ENCODE data around the gene METTL26.

METTL26 gene

DNA sequence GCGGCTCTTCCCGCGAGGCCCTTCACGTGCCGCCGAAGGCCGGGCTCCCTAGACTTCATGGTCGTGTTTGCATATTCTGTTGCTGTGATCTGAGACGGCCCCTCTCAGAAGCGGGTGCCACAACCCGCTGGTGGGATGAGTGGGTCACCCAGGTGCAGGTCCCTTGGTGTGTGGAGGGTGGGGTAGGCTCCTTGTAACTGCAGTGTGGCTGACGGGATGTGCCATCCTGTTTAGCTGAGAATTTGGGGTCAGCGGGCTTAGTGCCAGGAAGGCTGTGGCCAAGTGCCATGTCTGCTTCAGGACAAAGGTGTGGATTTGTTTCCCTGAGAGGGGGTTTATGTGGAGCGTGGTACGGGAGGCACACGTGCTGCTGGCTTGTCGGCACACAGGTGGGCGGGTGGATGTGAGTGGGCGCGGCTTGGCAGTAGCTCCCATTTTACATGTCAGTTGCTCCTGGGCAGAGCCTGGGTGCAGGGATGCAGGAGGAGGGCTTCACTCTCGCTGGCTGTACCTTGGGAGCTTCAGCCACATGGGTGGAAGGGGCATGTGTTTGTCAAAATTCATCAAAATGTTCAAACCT lies 14.5 kb downstream of the METTL26 start:
- Histone ChIP-seq H3K4ac (ENCODE audit: low read depth, low read length) (no peak overlapping the region), H3K27ac (ENCODE audit: low read depth, low read length) (no peak overlapping the region), H3K9ac (ENCODE audit: low read length) (no peak overlapping the region), H2AK5ac (ENCODE audit: low read length) (no peak overlapping the region), H3K4me3 (ENCODE audit: low read length) (no peak overlapping the region), H3K79me2 (ENCODE audit: control insufficient read depth, insufficient read depth, low read length) (no peaks in the 10 kb centered on the region), H3K56ac (ENCODE audit: low read length) (peak overlapping the region; percentile 2), H3K4me2 (ENCODE audit: low read length) (no peak overlapping the region), H3K36me3 (ENCODE audit: control insufficient read depth, insufficient read depth, low read length) (no peaks in the 10 kb centered on the region), H3K23ac (ENCODE audit: low read length) (no peak overlapping the region), H2BK120ac (ENCODE audit: low read depth, low read length) (no peak overlapping the region), H4K8ac (ENCODE audit: low read depth, low read length) (no peak overlapping the region), H2BK15ac (replicated peaks; ENCODE audit: low read depth) (no peak overlapping the region), H4K5ac (ENCODE audit: low read length) (no peak overlapping the region), H2BK5ac (ENCODE audit: low read length) (no peak overlapping the region), H3K18ac (ENCODE audit: low read length) (no peak overlapping the region), H3K4me1 (ENCODE audit: control insufficient read depth, low read depth, low read length) (no peaks in the 10 kb centered on the region), H3K27me3 (ENCODE audit: insufficient read depth, low read length, poor library complexity) (no peaks in the 10 kb centered on the region), H3K79me1 (ENCODE audit: low read length) (no peaks in the 10 kb centered on the region)
- DNase-seq = no peak
- no CpG with 5 or more reads among the region's 21 CpGs for WGBS (ENCODE audit: extremely low coverage, insufficient coverage, low lambda C conversion rate)

DNA sequence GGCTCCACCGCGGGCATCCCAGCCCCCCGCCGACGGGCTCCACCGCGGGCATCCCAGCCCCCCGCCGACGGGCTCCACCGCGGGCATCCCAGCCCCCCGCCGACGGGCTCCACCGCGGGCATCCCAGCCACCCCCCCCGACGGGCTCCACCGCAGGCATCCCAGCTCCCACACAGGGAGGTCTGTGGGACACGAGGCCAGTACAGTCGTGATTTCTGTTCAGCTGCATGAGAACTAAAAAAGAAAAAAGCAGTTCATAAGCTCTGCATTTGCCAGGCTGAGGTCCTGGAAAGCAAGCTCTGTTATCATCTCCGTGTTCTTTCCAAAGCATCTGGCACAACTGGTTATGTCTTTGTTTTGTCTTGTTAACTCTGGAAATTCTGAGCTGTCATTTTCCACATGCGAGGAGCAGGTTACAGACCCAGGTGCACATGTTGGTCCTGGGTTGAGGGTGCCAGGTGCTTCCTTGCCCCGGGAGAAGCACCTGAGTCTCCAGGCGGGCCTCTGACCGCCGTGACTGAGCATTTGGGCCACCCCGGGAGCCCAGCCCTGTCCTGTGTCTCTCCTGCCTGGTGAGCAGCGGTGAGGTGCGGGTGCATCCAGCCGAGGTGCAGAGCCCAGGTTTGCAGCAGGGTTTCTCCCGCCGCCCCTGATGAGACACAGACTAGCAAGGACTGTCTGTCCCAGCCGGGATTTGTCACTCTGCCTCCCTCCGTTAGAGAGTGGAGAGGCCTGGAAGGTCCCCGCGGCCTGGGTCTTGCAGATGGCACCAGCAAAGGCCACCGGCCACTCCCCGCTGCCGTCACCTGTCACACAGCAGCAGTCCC lies 15.2 kb downstream of the METTL26 start:
- no peak overlapping the region for H3K9ac ChIP-seq (ENCODE audit: low read length)

GRCh38 chr16:619476-620100 lies 16.5 kb downstream of the METTL26 start:
- no peak overlapping the region for H3K27ac ChIP-seq (ENCODE audit: low read depth, low read length)
- no peak overlapping the region for H3K18ac ChIP-seq (ENCODE audit: low read length)

More for the DNA sequence above, 15.2 kb downstream of the METTL26 start:
- H3K4me3 ChIP-seq (ENCODE audit: low read length) = no peak overlapping the region
- H3K56ac ChIP-seq (ENCODE audit: low read length) = no peak overlapping the region
- no peak overlapping the region for H3K4me2 ChIP-seq (ENCODE audit: low read length)
- no peak overlapping the region for H4K8ac ChIP-seq (ENCODE audit: low read depth, low read length)
- DNase-seq = no peak
- H3K27me3 ChIP-seq (ENCODE audit: insufficient read depth, low read length, poor library complexity) = no peaks in the 10 kb centered on the region
- H2AK5ac ChIP-seq (ENCODE audit: low read length) = no peak overlapping the region
- no peak overlapping the region for H2BK120ac ChIP-seq (ENCODE audit: low read depth, low read length)
- H3K23ac ChIP-seq (ENCODE audit: low read length) = no peak overlapping the region
- H3K79me1 ChIP-seq (ENCODE audit: low read length) = no peaks in the 10 kb centered on the region
- no peaks in the 10 kb centered on the region for H3K79me2 ChIP-seq (ENCODE audit: control insufficient read depth, insufficient read depth, low read length)
- H2BK5ac ChIP-seq (ENCODE audit: low read length) = no peak overlapping the region
- no peak overlapping the region for H4K5ac ChIP-seq (ENCODE audit: low read length)
- no CpG with 5 or more reads among the region's 41 CpGs for WGBS (ENCODE audit: extremely low coverage, insufficient coverage, low lambda C conversion rate)
- no peak overlapping the region for H3K18ac ChIP-seq (ENCODE audit: low read length)
- no peak overlapping the region for H2BK15ac ChIP-seq (replicated peaks; ENCODE audit: low read depth)
- no peak overlapping the region for H3K27ac ChIP-seq (ENCODE audit: low read depth, low read length)
- no peaks in the 10 kb centered on the region for H3K4me1 ChIP-seq (ENCODE audit: control insufficient read depth, low read depth, low read length)
- no peak overlapping the region for H3K4ac ChIP-seq (ENCODE audit: low read depth, low read length)
- no peaks in the 10 kb centered on the region for H3K36me3 ChIP-seq (ENCODE audit: control insufficient read depth, insufficient read depth, low read length)

GRCh38 chr16:617855-618254 lies 18.2 kb downstream of the METTL26 start:
- H3K36me3 ChIP-seq (ENCODE audit: control insufficient read depth, insufficient read depth, low read length) = no peaks in the 10 kb centered on the region
- H2BK120ac ChIP-seq (ENCODE audit: low read depth, low read length) = no peak overlapping the region
- H3K79me1 ChIP-seq (ENCODE audit: low read length) = peaks cover 2% of the 10 kb centered on the region
- H3K27me3 ChIP-seq (ENCODE audit: insufficient read depth, low read length, poor library complexity) = no peaks in the 10 kb centered on the region
- H3K27ac ChIP-seq (ENCODE audit: low read depth, low read length) = no peak overlapping the region
- H3K9ac ChIP-seq (ENCODE audit: low read length) = no peak overlapping the region
- no peak for DNase-seq
- H3K18ac ChIP-seq (ENCODE audit: low read length) = no peak overlapping the region
- no peak overlapping the region for H3K4me3 ChIP-seq (ENCODE audit: low read length)
- no peak overlapping the region for H2BK15ac ChIP-seq (replicated peaks; ENCODE audit: low read depth)
- H3K4ac ChIP-seq (ENCODE audit: low read depth, low read length) = no peak overlapping the region
- no peak overlapping the region for H3K23ac ChIP-seq (ENCODE audit: low read length)
- no peak overlapping the region for H2AK5ac ChIP-seq (ENCODE audit: low read length)
- no peak overlapping the region for H4K8ac ChIP-seq (ENCODE audit: low read depth, low read length)
- no peak overlapping the region for H4K5ac ChIP-seq (ENCODE audit: low read length)
- H3K56ac ChIP-seq (ENCODE audit: low read length) = no peak overlapping the region
- H3K4me2 ChIP-seq (ENCODE audit: low read length) = no peak overlapping the region
- WGBS (ENCODE audit: extremely low coverage, insufficient coverage, low lambda C conversion rate) = no CpG with 5 or more reads among the region's 16 CpGs
- H2BK5ac ChIP-seq (ENCODE audit: low read length) = no peak overlapping the region
- no peaks in the 10 kb centered on the region for H3K4me1 ChIP-seq (ENCODE audit: control insufficient read depth, low read depth, low read length)
- H3K79me2 ChIP-seq (ENCODE audit: control insufficient read depth, insufficient read depth, low read length) = no peaks in the 10 kb centered on the region

More at GRCh38 chr16:619476-620100, 16.5 kb downstream of the METTL26 start:
- Histone ChIP-seq H3K56ac (ENCODE audit: low read length) (no peak overlapping the region), H3K4me2 (ENCODE audit: low read length) (no peak overlapping the region), H3K36me3 (ENCODE audit: control insufficient read depth, insufficient read depth, low read length) (no peaks in the 10 kb centered on the region), H2AK5ac (ENCODE audit: low read length) (no peak overlapping the region), H2BK15ac (replicated peaks; ENCODE audit: low read depth) (no peak overlapping the region), H3K4me3 (ENCODE audit: low read length) (no peak overlapping the region), H3K79me1 (ENCODE audit: low read length) (peaks cover 2% of the 10 kb centered on the region), H3K27me3 (ENCODE audit: insufficient read depth, low read length, poor library complexity) (no peaks in the 10 kb centered on the region), H2BK5ac (ENCODE audit: low read length) (no peak overlapping the region), H4K5ac (ENCODE audit: low read length) (no peak overlapping the region), H3K4me1 (ENCODE audit: control insufficient read depth, low read depth, low read length) (no peaks in the 10 kb centered on the region), H3K9ac (ENCODE audit: low read length) (no peak overlapping the region), H3K79me2 (ENCODE audit: control insufficient read depth, insufficient read depth, low read length) (no peaks in the 10 kb centered on the region), H2BK120ac (ENCODE audit: low read depth, low read length) (no peak overlapping the region), H3K4ac (ENCODE audit: low read depth, low read length) (no peak overlapping the region), H3K23ac (ENCODE audit: low read length) (no peak overlapping the region), H4K8ac (ENCODE audit: low read depth, low read length) (no peak overlapping the region)
- no peak for DNase-seq
- no CpG with 5 or more reads among the region's 20 CpGs for WGBS (ENCODE audit: extremely low coverage, insufficient coverage, low lambda C conversion rate)

GRCh38 chr16:616733-617586 lies 19.1 kb downstream of the METTL26 start:
- no peak for DNase-seq
- Histone ChIP-seq H2BK5ac (ENCODE audit: low read length) (no peak overlapping the region), H3K27me3 (ENCODE audit: insufficient read depth, low read length, poor library complexity) (no peaks in the 10 kb centered on the region), H3K36me3 (ENCODE audit: control insufficient read depth, insufficient read depth, low read length) (no peaks in the 10 kb centered on the region), H3K79me1 (ENCODE audit: low read length) (peaks cover 2% of the 10 kb centered on the region), H3K56ac (ENCODE audit: low read length) (no peak overlapping the region), H2BK120ac (ENCODE audit: low read depth, low read length) (no peak overlapping the region), H3K4me3 (ENCODE audit: low read length) (no peak overlapping the region), H3K27ac (ENCODE audit: low read depth, low read length) (no peak overlapping the region), H4K5ac (ENCODE audit: low read length) (no peak overlapping the region), H3K4ac (ENCODE audit: low read depth, low read length) (no peak overlapping the region), H2AK5ac (ENCODE audit: low read length) (no peak overlapping the region), H3K9ac (ENCODE audit: low read length) (no peak overlapping the region), H3K23ac (ENCODE audit: low read length) (no peak overlapping the region), H3K79me2 (ENCODE audit: control insufficient read depth, insufficient read depth, low read length) (no peaks in the 10 kb centered on the region), H3K4me1 (ENCODE audit: control insufficient read depth, low read depth, low read length) (no peaks in the 10 kb centered on the region), H3K4me2 (ENCODE audit: low read length) (no peak overlapping the region), H3K18ac (ENCODE audit: low read length) (no peak overlapping the region), H2BK15ac (replicated peaks; ENCODE audit: low read depth) (no peak overlapping the region), H4K8ac (ENCODE audit: low read depth, low read length) (no peak overlapping the region)
- no CpG with 5 or more reads among the region's 39 CpGs for WGBS (ENCODE audit: extremely low coverage, insufficient coverage, low lambda C conversion rate)
